Subcutaneous abdominal adipose tissue (tissue), 5 donors: ENCODE measurements around the gene MUC4.

Source experiments
- H3K27ac ChIP-seq: one replicate; pipeline ENCODE4 v1.7.0; 2013; ENCODE audit warnings: low read depth, mild to moderate bottlenecking, inconsistent platforms, low read length, moderate library complexity
- H3K27me3 ChIP-seq, 5 donors: one replicate each; pipeline ENCODE4 v1.7.0; 2013; ENCODE audit warnings: low read length in 5 of 5, inconsistent platforms in 1 of 5; ENCODE audit not compliant: control insufficient read depth in 5 of 5, insufficient read depth in 4 of 5
- H3K36me3 ChIP-seq, 5 donors: one replicate each; pipeline ENCODE4 v1.7.0; 2013; ENCODE audit warnings: low read length in 5 of 5; ENCODE audit not compliant: control insufficient read depth in 5 of 5, insufficient read depth in 5 of 5
- H3K4me1 ChIP-seq, 5 donors: one replicate each; pipeline ENCODE4 v1.7.0; 2013; ENCODE audit warnings: low read length in 5 of 5, mild to moderate bottlenecking in 3 of 5, moderate library complexity in 1 of 5; ENCODE audit not compliant: control insufficient read depth in 5 of 5, insufficient read depth in 5 of 5
- H3K4me3 ChIP-seq, 5 donors: one replicate each; pipeline ENCODE4 v1.7.0; 2013; ENCODE audit warnings: low read length in 5 of 5, low read depth in 1 of 5
- H3K9ac ChIP-seq, 5 donors: one replicate each; pipeline ENCODE4 v1.7.0; 2013; ENCODE audit warnings: low read length in 5 of 5, mild to moderate bottlenecking in 4 of 5, moderate library complexity in 3 of 5
- H3K9me3 ChIP-seq, 5 donors: one replicate each; pipeline ENCODE4 v1.7.0; 2013; ENCODE audit warnings: low read length in 5 of 5; ENCODE audit not compliant: control insufficient read depth in 5 of 5
- donor health status: healthy.
- donor health status: healthy.
- donor health status: healthy.
- donor health status: healthy.
- donor health status: healthy.

MUC4 gene

GRCh38 chr3:195704433-195704999 is 107.2 kb downstream of the MUC4 start:
- H3K9me3 ChIP-seq = no peaks in the 10 kb centered on the region

GRCh38 chr3:195703776-195704175 is 108.0 kb downstream of the MUC4 start:
- no peak overlapping the region for H3K27ac ChIP-seq
- H3K27me3 ChIP-seq = no peaks in the 10 kb centered on the region
- H3K4me1 ChIP-seq = peaks cover 0 to 2% (median under 1%) of the 10 kb centered on the region in 5 donors
- H3K9me3 ChIP-seq = no peaks in the 10 kb centered on the region
- peaks cover 5 to 18% (median 8%) of the 10 kb centered on the region in 5 donors for H3K36me3 ChIP-seq
- H3K4me3 ChIP-seq = no peak overlapping the region
- H3K9ac ChIP-seq = no peak overlapping the region

More at GRCh38 chr3:195704433-195704999, 107.2 kb downstream of the MUC4 start:
- no peak overlapping the region for H3K9ac ChIP-seq
- H3K27me3 ChIP-seq = no peaks in the 10 kb centered on the region
- H3K4me3 ChIP-seq = no peak overlapping the region
- peaks cover 7 to 22% (median 15%) of the 10 kb centered on the region in 5 donors for H3K36me3 ChIP-seq
- H3K4me1 ChIP-seq = peaks cover 0 to 2% (median 0%) of the 10 kb centered on the region in 5 donors
- no peak overlapping the region for H3K27ac ChIP-seq

DNA sequence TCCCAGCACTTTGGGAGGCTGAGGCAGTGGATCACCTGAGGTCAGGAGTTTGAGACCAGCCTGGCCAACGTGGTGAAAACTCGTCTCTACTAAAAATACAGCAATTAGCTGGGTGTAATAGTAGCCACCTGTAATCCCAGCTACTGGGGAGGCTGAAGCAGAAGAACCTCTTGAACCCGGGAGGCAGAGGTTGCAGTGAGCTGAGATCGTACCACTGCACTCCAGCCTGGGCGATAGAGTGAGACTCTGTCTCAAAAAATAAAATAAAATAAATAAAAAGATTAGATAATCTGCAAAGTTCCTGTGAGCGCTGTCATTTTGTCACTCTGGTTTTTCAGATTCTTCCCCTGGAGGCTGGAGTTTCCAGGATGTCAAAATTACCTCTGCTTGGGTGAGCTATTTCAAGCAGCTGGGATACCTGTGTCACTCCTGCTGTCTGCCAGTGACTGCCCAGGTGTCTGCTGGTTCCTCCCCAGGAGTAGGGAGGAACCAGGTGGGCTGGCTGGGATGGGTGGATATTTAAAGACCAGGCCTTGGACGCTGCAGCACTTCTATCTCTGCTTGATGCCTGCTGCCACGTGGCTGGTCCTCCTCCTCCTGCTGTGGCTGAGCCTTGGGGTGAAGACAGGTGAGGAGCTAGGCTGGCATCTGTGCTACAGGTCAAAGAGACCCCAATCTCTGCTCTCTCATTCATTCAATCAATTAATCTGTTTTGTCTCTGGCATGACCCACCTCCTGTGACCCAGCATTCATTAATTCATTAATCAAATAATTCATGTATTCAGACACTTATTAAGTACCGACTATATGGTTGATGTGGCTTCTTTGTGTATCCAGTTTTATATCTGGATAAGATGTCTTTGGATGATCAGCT is 110.5 kb downstream of the MUC4 start:
- Histone ChIP-seq H3K4me3 (no peak overlapping the region), H3K9me3 (no peaks in the 10 kb centered on the region), H3K4me1 (peaks cover 2 to 16% (median 13%) of the 10 kb centered on the region in 5 donors), H3K9ac (no peak overlapping the region), H3K27me3 (no peaks in the 10 kb centered on the region), H3K27ac (no peak overlapping the region), H3K36me3 (peaks cover 5 to 22% (median 7%) of the 10 kb centered on the region in 5 donors)

- Histone ChIP-seq H3K27me3 (no peaks in the 10 kb centered on the region), H3K36me3 (peaks cover 5 to 22% (median 8%) of the 10 kb centered on the region in 5 donors), H3K9me3 (no peaks in the 10 kb centered on the region), H3K9ac (no peak overlapping the region), H3K4me1 (peaks cover 2 to 16% (median 13%) of the 10 kb centered on the region in 5 donors), H3K4me3 (no peak overlapping the region), H3K27ac (no peak overlapping the region)
These were observed 111.4 kb downstream of the MUC4 start for GRCh38 chr3:195700319-195700718.

GRCh38 chr3:195699860-195700259 is 111.9 kb downstream of the MUC4 start:
- Histone ChIP-seq H3K9me3 (no peaks in the 10 kb centered on the region), H3K27me3 (no peaks in the 10 kb centered on the region), H3K9ac (no peak overlapping the region), H3K4me1 (peaks cover 2 to 16% (median 13%) of the 10 kb centered on the region in 5 donors), H3K27ac (no peak overlapping the region), H3K4me3 (no peak overlapping the region), H3K36me3 (peaks cover 5 to 24% (median 8%) of the 10 kb centered on the region in 5 donors)

DNA sequence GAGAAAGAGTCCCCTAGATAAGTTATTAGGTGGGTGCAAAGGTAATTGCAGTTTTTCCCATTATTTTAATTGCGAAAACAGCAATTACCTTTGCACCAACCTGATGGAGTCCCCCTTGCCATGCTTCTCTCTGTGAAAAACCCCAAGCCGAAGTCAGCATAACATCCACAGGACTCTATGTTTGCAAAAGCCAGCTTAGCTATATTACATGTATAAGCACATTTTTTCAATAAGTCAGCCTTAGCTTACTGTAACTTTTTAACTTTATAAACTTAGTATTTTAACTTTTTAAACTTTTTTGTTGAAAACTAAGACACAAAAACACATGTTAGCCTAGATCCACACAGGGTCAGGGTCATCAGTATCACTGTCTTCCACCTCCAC is 112.3 kb downstream of the MUC4 start:
- no peak overlapping the region for H3K27ac ChIP-seq
- H3K4me1 ChIP-seq = peaks cover 0 to 16% (median 13%) of the 10 kb centered on the region in 5 donors
- H3K9ac ChIP-seq = no peak overlapping the region
- H3K4me3 ChIP-seq = no peak overlapping the region
- H3K9me3 ChIP-seq = no peaks in the 10 kb centered on the region
- H3K36me3 ChIP-seq = peaks cover 5 to 28% (median 13%) of the 10 kb centered on the region in 5 donors
- H3K27me3 ChIP-seq = no peaks in the 10 kb centered on the region

DNA sequence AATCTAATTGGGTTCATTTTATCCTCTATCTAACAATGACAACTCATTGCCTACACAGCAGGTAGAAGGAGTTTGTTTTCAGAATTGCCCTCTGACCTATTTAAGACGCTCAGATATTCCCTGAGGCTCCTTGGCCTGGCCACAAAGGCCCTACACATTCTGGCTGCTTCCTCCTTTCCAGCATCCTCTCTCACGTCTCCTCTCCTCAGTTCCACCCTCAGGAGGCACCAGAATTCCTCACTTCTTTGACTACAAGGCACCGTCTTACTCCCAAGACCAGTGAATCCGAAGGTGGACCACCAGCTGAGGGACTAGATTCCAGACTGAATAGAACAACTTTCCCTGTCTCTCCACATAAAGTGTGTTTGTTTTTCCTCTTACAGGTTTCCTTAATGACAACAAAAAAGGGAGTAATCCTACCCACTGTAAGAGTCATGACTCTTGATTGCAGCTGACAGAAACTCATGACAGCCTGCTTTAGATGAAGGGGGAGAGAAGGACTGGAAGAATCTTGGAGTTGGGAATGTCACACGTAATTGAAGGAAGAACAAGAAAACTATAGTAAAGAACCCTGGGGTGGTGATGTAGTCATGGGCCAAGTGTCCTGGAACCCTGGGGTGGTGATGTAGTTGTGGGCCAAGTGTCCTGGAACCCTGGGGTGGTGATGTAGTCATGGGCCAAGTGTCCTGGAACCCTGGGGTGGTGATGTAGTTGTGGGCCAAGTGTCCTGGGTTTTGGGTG is 112.9 kb downstream of the MUC4 start:
- H3K9me3 ChIP-seq = no peaks in the 10 kb centered on the region
- H3K9ac ChIP-seq = no peak overlapping the region
- H3K27me3 ChIP-seq = no peaks in the 10 kb centered on the region
- H3K27ac ChIP-seq = no peak overlapping the region
- peaks cover 0 to 16% (median 13%) of the 10 kb centered on the region in 5 donors for H3K4me1 ChIP-seq
- no peak overlapping the region for H3K4me3 ChIP-seq
- H3K36me3 ChIP-seq = peaks cover 5 to 34% (median 19%) of the 10 kb centered on the region in 5 donors

DNA sequence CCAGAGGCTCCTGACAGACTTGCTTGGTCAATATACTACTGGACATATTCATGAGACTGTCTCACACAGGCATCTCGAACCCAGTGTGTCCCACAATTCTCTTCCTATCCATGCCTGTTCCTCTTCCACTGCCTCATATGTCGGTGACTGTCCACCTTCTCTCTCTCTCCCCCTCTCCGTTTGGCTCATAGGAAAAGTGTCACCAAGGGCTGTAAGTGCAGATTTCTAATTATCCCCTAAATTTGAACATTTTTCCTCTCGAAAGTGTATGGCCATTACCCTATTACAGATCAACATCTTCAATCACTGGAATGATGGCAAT is 113.4 kb downstream of the MUC4 start:
- Histone ChIP-seq H3K27ac (no peak overlapping the region), H3K9ac (no peak overlapping the region), H3K27me3 (no peaks in the 10 kb centered on the region), H3K9me3 (no peaks in the 10 kb centered on the region), H3K4me3 (no peak overlapping the region), H3K4me1 (peaks cover 0 to 16% (median 13%) of the 10 kb centered on the region in 5 donors), H3K36me3 (peaks cover 5 to 39% (median 24%) of the 10 kb centered on the region in 5 donors)

GRCh38 chr3:195697582-195698324 is 114.0 kb downstream of the MUC4 start:
- H3K4me1 ChIP-seq = peaks cover 0 to 16% (median 13%) of the 10 kb centered on the region in 5 donors

More at GRCh38 chr3:195697582-195698324, 114.0 kb downstream of the MUC4 start:
- Histone ChIP-seq H3K27me3 (no peaks in the 10 kb centered on the region), H3K9me3 (no peaks in the 10 kb centered on the region), H3K4me3 (no peak overlapping the region), H3K27ac (no peak overlapping the region), H3K36me3 (peaks cover 5 to 44% (median 29%) of the 10 kb centered on the region in 5 donors), H3K9ac (no peak overlapping the region)
